ENCODE data around the gene GALNT18.

The GALNT18 gene

DNA sequence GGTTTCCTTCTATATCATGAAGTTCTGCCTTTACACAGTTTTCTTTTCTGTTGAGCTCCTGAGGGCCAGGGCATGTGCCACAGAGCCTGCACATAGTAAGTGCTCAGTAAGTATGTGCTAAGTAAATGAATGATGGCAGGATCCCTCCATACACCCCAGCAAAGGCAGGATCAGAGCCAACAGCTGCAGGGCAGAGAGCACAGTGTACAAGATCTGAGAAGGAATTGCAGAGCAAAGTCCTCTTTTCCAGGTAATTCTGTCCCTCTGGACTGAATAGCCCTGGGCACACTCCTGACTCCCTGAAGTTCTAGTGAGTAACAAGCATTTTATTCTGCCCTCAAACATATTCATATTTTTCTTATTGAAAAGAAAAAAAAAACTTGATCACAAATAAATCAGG is 117.7 kb downstream of the GALNT18 start:
- in situ Hi-C loops (cut with HindIII; ENCODE audit: low sequenced_read_pairs), result no loop called here

DNA sequence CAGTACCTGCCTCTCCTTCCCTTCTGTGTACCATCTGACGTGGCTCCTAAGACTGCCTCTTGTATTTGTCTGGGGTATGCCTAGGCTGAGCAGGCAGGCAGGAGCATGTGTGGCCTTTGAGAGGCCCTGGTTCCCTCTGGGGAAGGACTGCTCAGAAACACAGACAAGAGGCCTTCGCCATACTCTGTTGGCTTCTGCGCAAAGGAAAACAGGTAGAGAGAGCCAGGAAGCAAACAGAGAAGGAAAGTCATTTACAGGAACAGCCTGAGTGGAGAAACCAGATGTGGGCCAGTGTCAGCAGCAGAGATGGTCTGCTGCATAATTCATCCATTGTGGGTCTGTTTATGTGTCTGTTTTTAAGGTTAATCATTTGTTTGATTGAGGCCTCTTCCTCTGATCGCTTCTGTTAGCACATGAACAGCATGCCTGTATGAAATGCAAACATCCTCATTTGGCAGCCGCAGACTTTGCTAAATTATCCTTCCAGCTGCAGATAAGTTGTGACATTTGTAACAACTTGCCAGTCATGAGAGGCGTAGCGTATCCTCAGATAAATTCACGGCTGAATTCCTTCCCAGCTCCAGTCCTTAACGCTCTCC is 119.4 kb downstream of the GALNT18 start:
- in situ Hi-C loops (cut with HindIII; ENCODE audit: low sequenced_read_pairs), result no loop called here

DNA sequence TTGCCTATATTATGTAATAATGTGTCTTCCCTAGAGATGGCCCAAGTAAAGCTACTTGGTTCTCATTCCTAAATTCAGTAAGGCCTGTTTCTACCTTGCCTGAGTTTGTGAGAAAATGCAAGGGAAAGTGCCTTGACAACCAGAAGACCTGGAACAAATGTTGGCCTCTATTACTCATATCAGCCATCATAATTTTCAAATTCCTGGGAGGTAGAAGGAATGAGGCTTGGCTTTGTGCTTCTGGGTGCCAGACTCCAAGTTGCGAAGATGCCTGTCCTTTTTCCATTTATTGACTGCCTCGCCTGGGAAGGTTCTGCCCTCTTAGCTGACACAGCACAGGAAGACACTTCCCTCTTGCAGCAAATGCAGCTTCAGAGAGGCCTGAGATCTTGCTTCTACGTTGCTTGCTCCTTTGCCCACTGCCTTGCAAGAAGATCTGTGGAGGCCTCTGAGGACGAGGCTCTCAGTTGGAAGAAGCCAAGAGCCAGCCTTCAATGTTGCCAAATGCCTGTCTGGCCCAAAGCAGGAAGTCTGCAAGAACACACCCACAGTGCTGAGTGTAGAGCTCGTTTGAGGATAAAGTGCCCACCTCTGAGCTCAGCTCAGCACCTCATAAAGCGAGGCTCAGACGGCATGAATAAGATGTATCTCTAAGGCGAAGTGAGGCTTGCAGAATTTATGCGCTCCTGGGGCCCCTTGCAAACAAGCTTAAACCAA is 120.1 kb downstream of the GALNT18 start:
- in situ Hi-C loops (cut with HindIII; ENCODE audit: low sequenced_read_pairs), result no loop called here

DNA sequence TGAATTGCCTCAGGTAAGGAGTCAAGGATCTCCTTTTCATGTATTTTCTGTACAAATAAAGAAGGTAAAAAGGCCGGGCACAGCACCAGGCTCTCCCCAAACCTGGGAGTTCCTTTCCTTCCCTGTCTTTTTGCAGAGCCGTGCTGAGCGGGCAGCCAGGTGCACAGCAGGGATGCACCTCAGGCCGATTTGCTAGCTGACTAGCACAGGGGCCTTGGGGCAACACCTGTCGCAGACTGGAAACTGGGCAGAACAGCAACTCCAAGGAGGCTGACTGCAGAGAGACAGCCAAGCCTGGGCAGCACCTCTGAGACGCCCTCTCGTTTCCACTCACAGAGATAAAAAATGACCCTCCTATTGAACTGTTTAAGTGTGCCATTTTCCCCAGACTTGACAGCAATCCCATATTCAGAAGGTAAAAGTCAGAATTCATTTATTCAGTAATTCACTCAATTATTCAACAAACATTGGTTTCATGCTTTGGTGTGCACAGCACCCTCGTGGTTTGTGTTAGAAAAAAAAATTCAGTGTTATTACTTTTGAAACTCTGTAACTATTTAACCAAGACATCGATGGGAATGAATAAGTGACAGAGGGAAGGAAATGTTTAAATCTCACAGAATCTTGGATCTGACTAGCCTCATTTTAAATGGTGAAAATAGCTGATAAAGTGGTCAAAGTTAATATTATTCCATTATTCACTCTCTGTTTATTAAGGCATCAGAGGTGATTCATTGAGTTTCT is 120.9 kb downstream of the GALNT18 start:
- in situ Hi-C loops (cut with HindIII; ENCODE audit: low sequenced_read_pairs), result no loop called here

DNA sequence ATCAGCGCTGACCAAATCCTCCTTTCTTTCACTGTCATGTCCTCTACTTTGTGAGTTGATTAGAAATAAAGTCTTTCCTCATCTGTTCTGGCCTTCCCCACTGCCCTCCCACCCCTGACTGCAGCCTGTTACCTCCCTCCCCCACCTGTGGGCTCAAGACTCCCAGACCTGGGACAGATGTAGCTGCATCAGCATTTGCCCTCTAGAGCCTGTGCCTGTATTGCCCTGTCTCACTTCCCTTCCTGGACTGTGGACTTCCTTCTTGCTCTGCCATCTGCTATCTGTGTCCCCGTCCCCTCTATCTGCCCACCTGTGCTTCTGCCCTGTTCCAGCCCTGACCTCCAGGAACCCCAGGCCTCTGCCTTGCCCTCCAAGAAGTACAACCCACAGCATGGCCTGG is 122.5 kb downstream of the GALNT18 start:
- in situ Hi-C loops (cut with HindIII; ENCODE audit: low sequenced_read_pairs), result no loop called here

DNA sequence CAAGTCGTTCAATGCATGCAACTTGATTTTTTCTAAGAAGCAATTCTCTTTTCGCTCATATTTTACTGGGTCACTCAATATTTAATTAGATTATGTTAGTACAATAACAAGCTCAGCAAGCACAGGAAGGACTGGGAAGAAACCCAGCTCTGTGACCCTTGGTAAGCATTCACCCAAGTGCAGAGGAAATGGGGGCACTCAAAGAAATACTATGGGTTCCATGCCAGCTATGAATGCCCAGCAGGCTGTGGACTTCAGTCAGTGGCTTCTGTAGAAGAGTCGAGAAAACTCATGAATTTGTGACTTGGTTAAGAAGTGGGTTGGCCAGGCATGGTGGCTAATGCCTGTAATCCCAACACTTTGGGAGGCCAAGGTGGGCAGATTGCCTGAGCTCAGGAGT is 123.6 kb downstream of the GALNT18 start:
- in situ Hi-C loops (cut with HindIII; ENCODE audit: low sequenced_read_pairs), result no loop called here

DNA sequence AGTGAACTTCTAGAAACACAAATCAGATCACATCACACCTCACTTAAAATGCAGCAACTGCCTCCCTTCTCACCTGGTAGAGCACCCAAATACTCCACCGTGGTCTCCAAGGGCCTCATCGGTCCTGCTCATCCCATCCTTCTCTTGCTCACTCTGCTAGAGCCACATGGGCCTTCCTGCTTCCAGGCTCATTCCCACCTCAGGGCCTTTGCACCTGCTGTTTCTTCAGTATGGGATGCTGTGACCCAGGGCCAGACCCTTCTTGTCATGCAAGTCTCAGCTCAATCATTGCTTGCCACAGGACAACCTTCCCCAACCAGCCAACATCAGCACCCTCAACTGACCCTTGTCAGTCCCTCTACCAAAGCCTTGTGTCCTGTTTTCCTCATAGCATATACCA is 124.9 kb downstream of the GALNT18 start:
- in situ Hi-C loops (cut with HindIII; ENCODE audit: low sequenced_read_pairs), result no loop called here

DNA sequence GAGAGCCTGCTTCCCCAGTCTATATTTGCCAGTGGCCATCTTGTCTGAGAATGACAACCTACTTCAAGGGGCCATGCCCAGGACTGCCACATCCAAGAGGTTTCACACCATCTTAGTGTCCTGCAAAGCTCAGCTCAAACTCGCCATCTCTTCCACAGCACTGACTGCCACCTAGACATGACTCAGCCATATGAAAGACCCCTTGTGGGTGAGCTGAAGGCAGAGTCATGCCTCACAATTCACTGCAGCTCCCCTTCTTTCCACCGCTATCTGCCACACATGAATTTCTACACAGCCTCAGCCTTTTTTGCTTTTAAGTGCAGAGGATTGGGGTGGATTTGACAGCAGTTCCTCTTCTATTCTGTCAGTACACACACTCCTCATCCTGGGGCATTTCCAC is 127.5 kb downstream of the GALNT18 start:
- in situ Hi-C loops (cut with HindIII; ENCODE audit: low sequenced_read_pairs), result no loop called here

DNA sequence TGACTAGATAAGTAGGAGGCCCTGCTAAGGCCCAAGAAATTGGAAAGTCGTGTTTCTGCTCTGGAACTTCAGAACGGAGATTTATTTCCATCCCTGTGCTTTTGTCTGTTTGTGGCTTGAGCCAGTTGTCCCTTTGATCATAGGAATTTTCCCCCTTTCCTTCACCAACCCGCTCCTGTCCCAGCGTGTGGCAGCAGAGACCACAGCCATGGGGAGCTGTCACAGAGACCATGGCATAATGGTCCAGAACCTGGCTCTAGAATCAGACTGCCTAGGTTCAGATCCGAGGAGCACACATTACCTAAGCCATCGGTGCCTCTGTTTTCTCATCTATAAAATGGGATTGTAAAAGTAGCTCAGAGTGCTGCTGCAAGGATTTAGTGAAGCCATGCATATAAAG is 128.1 kb downstream of the GALNT18 start:
- in situ Hi-C loops (cut with HindIII; ENCODE audit: low sequenced_read_pairs), result no loop called here

DNA sequence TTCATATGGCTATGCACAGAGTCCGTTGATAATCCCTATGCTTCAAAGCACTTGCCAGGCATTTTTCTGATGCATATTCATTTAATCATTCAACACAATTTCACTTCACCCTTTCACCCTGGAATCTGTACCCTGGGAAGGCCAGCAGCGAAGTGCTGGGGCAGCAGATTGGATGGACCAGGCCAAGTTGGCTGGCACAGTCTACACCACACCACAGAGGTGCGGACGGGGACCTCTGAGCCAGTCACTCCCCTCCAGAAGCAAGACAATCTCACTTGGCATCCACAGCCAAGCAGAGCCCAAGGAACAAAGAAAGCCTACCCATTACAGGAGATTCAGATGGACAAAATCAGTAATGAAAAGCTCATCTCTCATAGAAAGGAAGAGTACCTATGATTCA is 130.2 kb downstream of the GALNT18 start:
- in situ Hi-C loops (cut with HindIII; ENCODE audit: low sequenced_read_pairs), result no loop called here

DNA sequence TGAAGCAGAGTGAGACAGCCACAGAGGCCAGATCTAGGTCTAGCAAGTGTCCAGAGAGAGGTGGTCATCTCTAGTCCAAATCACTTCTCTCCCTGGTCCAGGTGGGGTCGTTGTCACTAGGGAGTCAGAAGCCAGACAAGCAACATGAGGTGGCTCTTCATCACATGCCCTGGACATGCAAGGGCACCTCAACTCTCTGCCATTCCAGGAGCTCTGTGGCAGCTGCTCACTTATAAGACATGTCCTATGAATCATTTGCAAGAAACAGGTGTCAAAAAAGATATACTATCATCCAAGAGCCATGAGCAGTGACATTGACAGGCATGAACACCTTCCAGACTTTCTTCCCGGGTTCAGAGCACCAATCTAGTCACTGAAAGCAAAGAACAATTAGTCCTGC is 130.8 kb downstream of the GALNT18 start:
- in situ Hi-C loops (cut with HindIII; ENCODE audit: low sequenced_read_pairs), result no loop called here

DNA sequence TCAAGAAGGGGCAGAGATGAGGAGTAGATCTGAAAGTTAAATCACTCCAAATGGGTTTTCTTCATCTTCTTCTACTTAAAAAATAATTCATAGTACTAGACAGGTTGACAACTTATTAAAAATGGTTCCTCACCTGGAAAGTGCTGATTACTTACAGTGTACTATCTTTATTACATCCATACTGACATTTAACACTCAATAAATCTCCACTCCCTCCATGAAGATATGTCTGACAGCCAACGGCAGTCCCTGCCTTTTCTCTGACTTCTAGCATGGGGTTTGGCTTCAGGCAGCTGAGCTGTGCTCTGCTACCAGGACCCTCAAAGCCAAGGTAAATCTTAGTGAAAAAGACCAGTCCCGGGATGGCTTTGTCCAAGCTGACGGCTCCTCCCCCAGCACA is 135.4 kb downstream of the GALNT18 start:
- in situ Hi-C loops (cut with HindIII; ENCODE audit: low sequenced_read_pairs), result no loop called here

DNA sequence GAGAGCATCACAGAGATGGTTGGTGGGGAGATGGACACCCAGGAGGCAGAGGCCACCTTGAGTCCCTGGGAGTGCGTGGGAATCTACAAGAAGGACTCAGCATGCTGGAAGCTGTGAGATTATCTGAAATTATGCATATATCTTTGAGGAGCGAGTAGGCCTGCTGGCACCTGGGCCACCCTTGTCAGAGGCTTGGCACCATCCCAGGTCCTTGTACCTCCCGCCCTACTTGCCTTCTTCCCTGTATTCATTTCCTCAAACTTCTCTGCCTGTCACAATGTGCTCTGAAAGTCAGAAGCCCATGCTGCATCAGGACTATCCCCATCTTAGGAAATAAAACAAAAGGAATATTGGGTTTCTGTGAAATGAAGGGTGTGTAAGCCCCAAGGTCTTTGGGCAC is 135.8 kb downstream of the GALNT18 start:
- in situ Hi-C loops (cut with HindIII; ENCODE audit: low sequenced_read_pairs), result no loop called here

DNA sequence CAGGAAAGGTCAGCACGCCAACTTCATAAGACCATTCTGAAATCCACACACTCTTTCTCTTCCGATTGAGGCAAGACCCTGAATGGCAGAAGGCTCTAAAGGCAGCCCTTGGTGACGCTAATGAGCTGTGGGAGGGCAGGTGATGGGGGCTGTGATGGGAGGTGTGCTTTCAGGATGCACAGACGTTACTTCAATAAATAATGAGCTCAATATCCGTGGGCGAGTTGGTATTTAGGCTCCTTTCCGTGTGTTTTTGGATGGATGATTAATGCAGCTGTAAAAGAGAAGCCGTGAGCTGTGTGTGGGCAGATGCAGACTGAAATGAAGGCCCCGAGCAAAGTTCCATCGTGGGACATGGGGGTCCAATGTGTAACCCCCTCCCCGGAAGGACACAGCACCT is 138.2 kb downstream of the GALNT18 start:
- in situ Hi-C loops (cut with HindIII; ENCODE audit: low sequenced_read_pairs), result no loop called here

DNA sequence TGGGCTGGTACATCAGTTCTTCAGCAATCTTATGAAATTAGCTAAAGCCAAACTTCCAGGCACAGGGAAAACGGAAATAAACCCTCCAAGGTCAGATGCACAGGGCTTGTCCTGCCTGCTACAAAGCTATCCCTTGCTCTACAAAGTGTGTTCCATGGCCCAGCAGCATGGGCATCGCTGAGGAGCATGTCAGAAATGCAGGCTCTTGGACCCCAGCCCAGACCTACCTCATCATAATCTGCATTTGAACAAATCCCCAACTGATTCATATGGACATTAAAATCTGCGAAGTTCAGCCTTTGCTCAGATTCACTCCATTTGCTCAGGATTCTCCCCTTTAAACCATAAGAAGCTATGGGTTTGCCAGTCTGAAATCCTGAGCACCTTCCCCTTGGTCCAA is 139.1 kb downstream of the GALNT18 start:
- in situ Hi-C loops (cut with HindIII; ENCODE audit: low sequenced_read_pairs), result no loop called here

DNA sequence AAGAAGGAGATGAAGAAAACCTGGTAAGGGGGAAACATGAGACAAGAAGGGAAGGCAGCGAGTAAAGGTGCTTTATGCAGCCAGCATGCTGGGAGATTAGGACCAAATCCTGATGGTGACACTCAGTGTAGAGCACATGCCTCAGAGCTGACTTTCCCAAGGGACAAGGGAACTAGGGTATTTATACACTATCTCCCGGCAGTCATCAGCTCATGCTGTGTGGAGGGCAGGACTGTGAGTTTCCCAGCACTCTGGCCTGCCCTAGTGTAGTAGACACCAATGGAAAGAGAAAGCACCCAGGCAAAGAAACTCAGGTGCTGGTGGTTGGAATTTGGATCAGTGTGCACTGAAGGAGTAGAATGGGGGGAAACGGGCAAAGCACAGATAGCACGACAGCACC is 140.4 kb downstream of the GALNT18 start:
- in situ Hi-C loops (cut with HindIII; ENCODE audit: low sequenced_read_pairs), result no loop called here

DNA sequence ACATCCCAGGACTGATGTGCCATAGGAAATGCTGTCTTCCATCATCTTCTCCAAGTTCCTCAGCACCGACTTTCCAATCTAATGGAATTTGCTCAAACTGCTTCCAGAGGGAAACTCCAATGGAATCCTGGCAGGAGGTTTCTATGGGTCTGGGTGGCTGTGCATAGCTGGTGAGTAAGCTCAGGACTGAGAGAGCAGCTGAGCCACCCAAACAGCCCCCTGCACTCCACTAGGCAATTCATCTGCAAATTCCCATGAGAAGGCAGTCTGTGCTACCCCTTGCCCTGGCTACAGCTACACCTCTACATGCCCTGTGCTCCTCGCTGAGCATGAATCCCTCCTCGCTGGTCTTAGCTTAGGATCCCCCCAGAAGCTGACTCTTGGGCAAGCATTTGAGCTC is 140.8 kb downstream of the GALNT18 start:
- in situ Hi-C loops (cut with HindIII; ENCODE audit: low sequenced_read_pairs), result no loop called here

DNA sequence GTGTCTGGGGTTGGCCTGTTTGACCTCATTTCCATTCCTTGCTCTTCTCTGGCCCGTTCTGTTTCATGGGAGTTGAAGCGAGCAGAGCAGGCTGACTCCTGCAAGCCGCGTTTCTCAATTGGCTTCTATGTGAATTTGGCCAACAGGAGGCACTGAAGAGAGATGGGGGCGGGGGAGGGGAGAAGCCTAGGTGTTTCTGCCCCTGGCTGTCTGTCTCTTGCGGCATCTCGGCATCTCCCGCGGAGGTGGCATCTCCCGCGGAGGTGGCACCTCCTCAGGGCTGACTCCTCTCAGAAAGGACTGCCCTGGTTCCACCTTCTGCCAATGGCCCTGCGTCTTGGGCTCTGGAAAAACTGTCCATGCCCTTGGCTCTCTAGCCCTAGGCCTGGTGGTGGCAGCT is 143.1 kb downstream of the GALNT18 start:
- in situ Hi-C loops (cut with HindIII; ENCODE audit: low sequenced_read_pairs), result loop anchor here (5.0 kb wide), 1 partner anchor 44 kb away; no protein-coding TSS in a partner anchor

DNA sequence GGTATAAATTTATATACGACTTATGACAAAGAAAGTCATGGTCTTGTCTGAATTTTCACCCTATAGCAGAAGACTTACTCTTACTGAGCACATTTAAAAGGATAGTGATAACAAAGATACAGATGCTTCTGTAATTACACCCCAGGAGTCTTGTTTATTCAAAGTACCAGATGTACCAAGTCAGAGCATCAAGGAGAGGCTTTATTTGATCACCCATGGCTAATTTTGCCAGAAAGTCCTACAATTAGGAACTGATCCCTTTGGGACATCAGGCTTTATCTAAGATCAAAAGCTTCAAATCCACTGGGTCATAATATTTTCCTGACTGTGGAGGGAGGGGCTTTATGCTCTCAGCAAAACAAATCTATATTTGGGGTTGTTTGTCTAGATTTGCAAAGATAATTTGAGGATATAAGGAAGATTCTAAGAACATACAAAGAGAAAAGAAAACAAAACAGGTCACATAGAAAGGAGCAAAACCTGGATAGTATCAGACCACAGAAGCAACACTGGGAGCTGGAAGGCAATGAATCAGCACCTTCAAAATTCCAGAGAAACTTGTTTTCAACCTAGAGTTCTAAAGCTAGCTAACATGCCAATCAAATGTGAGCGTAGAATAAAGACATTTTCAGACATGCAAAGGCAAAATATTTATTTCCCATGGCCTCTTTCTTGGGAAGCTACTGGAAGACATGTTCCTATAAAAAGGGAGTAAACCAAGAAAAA is 143.9 kb downstream of the GALNT18 start:
- in situ Hi-C loops (cut with HindIII; ENCODE audit: low sequenced_read_pairs), result loop anchor here (5.0 kb wide), 1 partner anchor 44 kb away; no protein-coding TSS in a partner anchor

DNA sequence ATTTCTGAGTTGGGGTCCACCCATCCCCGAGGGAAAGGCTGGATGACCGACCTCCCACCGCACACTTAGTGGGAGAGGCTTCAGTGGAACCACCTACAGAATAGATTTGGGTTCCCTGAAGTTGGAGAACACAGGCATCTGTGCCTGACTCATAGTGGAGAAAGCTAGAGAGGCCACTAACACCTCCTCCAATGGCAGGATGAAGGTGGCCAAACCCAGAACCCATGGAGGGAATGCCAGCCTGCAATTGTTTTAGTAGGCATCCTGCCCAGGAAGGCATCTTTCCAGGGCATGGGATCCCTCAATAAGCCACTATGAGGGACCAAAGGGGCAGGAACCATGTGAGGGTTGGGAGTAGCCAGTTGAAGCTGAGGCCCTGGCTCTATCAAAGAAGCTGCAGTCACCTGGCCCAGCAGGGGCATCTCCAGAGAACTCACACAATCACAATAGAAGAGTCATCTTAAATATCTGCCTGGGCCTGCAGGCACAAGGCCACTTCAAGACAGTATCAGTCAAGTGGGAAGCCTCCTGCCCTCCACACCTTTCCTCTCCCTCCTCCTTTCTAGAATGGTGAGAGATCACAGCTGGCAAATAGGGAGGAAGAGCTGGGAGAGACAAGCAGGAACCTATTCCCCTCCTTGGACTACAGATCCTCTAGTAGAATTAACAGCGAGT is 144.7 kb downstream of the GALNT18 start:
- in situ Hi-C loops (cut with HindIII; ENCODE audit: low sequenced_read_pairs), result loop anchor here (5.0 kb wide), 1 partner anchor 45 kb away; no protein-coding TSS in a partner anchor

DNA sequence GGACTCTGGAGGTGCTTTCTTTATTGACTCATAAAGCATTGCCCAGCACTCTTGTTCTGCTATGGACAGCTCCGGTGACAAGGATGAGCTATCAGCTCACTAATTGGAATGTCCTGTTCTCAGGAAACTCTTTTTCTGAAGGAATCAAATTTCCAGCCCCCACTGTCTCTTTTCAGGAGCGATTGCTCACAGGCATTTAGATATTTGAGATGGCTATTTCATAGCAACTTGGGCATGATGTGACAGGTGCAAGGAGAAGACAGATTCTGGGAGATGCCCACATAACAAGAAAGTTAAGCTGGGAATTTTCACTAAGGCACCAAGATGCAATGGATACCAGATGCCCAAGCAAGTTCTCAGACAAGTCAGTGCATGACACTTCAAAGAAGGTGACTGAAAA is 145.3 kb downstream of the GALNT18 start:
- in situ Hi-C loops (cut with HindIII; ENCODE audit: low sequenced_read_pairs), result loop anchor here (5.0 kb wide), 1 partner anchor 46 kb away; no protein-coding TSS in a partner anchor

All from endothelial cell of hepatic sinusoid (primary cell).